Karpas-422 (cell line): ENCODE data around the gene RANGRF. TPM values are rescaled to one million over a fixed set of nuclear protein-coding genes. Genes with fewer than 3 reads are reported as not detected.
"Not testable (repeated sequence)": the region's sequence is repeated elsewhere in the genome, so short reads cannot be mapped to it uniquely, and the experiment has no call there.

Experiments
- DNase-seq: peaks from one replicate; pipeline ENCODE4 v3.0.0-alpha.2; 2015
- H2AFZ ChIP-seq: fragments of 200-600 bp; sonication (generic); 2 replicates; pipeline ENCODE4 v1.6.1; 2014; ENCODE audit warnings: antibody characterized with exemption, low read length, mixed read lengths
- H3K27ac ChIP-seq: fragments of 200-600 bp; sonication (generic); 2 replicates; pipeline ENCODE4 v1.5.1; 2014; ENCODE audit warnings: mild to moderate bottlenecking, low read length, moderate library complexity
- H3K27me3 ChIP-seq: fragments of 200-600 bp; sonication (generic); 2 replicates; pipeline ENCODE4 v1.6.1; 2014; ENCODE audit warnings: low read length, mixed read lengths
- H3K36me3 ChIP-seq: fragments of 200-600 bp; sonication (generic); 2 replicates; pipeline ENCODE4 v1.6.1; 2014; ENCODE audit warnings: low read length, mixed read lengths; ENCODE audit not compliant: insufficient read depth
- H3K4me1 ChIP-seq: fragments of 200-600 bp; sonication (generic); 2 replicates; pipeline ENCODE4 v1.6.1; 2014; ENCODE audit warnings: mild to moderate bottlenecking, low read length, mixed read lengths
- H3K4me2 ChIP-seq: fragments of 200-600 bp; sonication (generic); 2 replicates; pipeline ENCODE4 v1.6.1; 2014; ENCODE audit warnings: low read length, low read depth, mild to moderate bottlenecking; ENCODE audit not compliant: poor library complexity, severe bottlenecking
- H3K4me3 ChIP-seq: fragments of 200-600 bp; sonication (generic); 2 replicates; pipeline ENCODE4 v1.5.1; 2014; ENCODE audit warnings: mild to moderate bottlenecking, antibody characterized with exemption, low read length, mixed read lengths
- H3K79me2 ChIP-seq: fragments of 200-600 bp; sonication (generic); 2 replicates; pipeline ENCODE4 v1.6.1; 2014; ENCODE audit warnings: mild to moderate bottlenecking, low read length, mixed read lengths
- H3K9ac ChIP-seq: fragments of 200-600 bp; sonication (generic); 2 replicates; pipeline ENCODE4 v1.6.0; 2014; ENCODE audit warnings: low read length
- H3K9me2 ChIP-seq: fragments of 200-600 bp; sonication (generic), shearing (Covaris generic); replicated peaks from 2 replicates; pipeline ENCODE4 v1.6.0; 2014; ENCODE audit warnings: mild to moderate bottlenecking, low read length, moderate library complexity; ENCODE audit not compliant: insufficient read depth
- H3K9me3 ChIP-seq: fragments of 300-700, 200-600 bp; sonication (generic); 2 replicates; pipeline ENCODE4 v1.6.1; 2014; ENCODE audit warnings: low read length, mixed read lengths
- H4K20me1 ChIP-seq: fragments of 200-600 bp; sonication (generic); 2 replicates; pipeline ENCODE4 v1.6.1; 2014; ENCODE audit warnings: mild to moderate bottlenecking, antibody characterized with exemption, low read length, low read depth; ENCODE audit not compliant: insufficient read depth
- total RNA-seq: library from RNA; depleted of rRNA; stranded (reverse); fragments of >200 nt; shearing (Covaris generic); gene quantifications from 2 replicates; pipeline ENCODE4 v1.2.3, GENCODE V29; 2014; ENCODE audit warnings: low replicate concordance; rRNA removed

The RANGRF gene, protein sequence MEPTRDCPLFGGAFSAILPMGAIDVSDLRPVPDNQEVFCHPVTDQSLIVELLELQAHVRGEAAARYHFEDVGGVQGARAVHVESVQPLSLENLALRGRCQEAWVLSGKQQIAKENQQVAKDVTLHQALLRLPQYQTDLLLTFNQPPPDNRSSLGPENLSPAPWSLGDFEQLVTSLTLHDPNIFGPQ
- 25.5 and 41.3 TPM in 2 replicates for total RNA-seq

DNA sequence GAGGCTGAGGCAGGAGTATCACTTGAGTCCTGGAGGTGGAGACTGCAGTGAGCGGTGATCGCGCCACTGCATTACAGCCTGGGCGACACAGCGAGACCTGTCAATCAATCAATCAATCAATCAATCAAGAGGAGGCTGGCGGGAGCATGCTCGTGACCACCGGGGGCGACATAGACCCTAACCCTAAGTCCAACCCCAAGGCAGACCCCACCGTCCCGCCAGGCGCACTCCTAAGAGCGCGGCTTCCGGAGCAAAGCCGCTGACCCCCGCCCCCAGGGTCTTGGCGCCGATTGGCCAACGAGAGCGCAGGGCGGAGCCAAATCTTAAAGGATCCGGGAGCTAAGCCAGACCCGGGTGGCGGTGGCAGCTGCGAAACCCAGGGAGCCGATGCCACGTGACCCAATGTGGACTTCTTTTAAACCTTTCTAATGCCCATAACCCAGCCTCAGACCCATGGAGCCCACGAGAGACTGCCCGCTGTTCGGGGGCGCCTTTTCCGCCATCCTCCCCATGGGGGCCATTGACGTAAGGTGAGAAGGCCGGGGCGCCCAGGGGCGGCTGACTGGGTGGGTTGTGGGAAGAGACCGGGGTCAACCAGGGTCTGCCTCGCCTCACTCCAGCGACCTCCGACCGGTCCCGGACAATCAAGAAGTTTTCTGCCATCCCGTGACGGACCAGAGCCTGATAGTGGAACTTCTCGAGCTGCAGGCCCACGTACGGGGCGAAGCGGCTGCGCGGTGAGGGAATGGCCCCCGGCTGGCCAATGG lies at the start of gene RANGRF:
RANGRF (plus strand) TSS at position 335 of the 767 bp plus-strand sequence; CDS start at position 454, 119 bp downstream.
- Histone ChIP-seq H4K20me1 (no peaks in the 10 kb centered on the region), H2AFZ (peak within 1 kb of the TSS; percentile 78), H3K4me1 (peaks cover 46% of the 10 kb centered on the region), H3K79me2 (peaks cover 19% of the 10 kb centered on the region), H3K9ac (peak within 1 kb of the TSS; percentile 90), H3K27me3 (no peaks in the 10 kb centered on the region), H3K36me3 (no peaks in the 10 kb centered on the region), H3K4me2 (peak within 1 kb of the TSS; percentile 92), H3K27ac (peak within 1 kb of the TSS; percentile 74), H3K9me3 (no peaks in the 10 kb centered on the region), H3K4me3 (peak within 1 kb of the TSS; percentile 88), H3K9me2 (no peaks in the 10 kb centered on the region)
- DNase-seq = peak; percentile 95

DNA sequence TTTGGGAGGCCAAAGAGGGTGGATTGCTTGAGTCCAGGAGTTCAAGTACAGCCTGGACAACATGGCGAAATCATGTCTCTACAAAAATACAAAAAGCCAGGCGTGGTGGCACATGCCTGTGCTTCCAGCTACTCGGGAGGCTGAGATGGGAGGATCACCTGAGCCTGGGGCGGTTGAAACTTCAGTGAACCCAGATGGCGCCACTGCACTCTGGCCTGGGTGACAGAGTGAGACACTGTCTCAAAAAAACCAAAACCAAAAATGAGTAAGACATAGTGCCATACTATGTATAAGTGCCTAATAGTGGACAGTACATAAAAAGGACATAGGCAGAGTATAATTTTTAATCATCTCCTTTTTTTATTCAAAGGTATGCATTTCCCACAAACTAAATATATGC lies 44.6 kb upstream of the RANGRF start:
- Histone ChIP-seq H4K20me1 (no peaks in the 10 kb centered on the region), H3K4me2 (no peak overlapping the region), H3K79me2 (peaks cover 34% of the 10 kb centered on the region), H3K27me3 (no peaks in the 10 kb centered on the region), H3K9me2 (no peaks in the 10 kb centered on the region), H3K9ac (no peak overlapping the region), H3K4me1 (peaks cover 10% of the 10 kb centered on the region), H3K36me3 (peaks cover 8% of the 10 kb centered on the region), H3K27ac (no peak overlapping the region), H3K9me3 (no peaks in the 10 kb centered on the region), H3K4me3 (no peak overlapping the region), H2AFZ (no peak overlapping the region)
- no peak for DNase-seq

DNA sequence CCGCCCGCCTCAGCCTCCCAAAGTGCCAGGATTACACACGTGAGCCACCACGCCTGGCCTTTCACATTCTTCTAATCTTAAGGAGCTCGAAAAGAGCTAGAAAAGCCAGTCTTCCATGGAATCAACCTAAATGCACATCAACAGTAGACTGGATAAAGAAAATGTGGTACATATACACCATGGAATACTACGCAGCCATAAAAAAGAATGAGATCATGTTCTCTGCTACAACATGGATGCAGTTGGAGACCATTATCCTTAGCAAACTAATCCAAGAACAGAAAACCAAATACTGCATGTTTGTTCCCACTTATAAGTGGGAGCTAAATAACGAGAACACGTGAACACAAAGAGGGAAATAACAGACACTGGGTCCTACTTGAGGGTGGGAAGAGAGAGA lies 43.7 kb upstream of the RANGRF start:
- Histone ChIP-seq H3K36me3 (peaks cover 8% of the 10 kb centered on the region), H3K27ac (no peak overlapping the region), H3K9ac (no peak overlapping the region), H3K4me2 (no peak overlapping the region), H3K9me3 (no peaks in the 10 kb centered on the region), H3K27me3 (no peaks in the 10 kb centered on the region), H3K4me1 (peaks cover 10% of the 10 kb centered on the region), H3K9me2 (no peaks in the 10 kb centered on the region), H3K79me2 (peaks cover 40% of the 10 kb centered on the region), H3K4me3 (no peak overlapping the region), H4K20me1 (no peaks in the 10 kb centered on the region), H2AFZ (no peak overlapping the region)
- DNase-seq = no peak

DNA sequence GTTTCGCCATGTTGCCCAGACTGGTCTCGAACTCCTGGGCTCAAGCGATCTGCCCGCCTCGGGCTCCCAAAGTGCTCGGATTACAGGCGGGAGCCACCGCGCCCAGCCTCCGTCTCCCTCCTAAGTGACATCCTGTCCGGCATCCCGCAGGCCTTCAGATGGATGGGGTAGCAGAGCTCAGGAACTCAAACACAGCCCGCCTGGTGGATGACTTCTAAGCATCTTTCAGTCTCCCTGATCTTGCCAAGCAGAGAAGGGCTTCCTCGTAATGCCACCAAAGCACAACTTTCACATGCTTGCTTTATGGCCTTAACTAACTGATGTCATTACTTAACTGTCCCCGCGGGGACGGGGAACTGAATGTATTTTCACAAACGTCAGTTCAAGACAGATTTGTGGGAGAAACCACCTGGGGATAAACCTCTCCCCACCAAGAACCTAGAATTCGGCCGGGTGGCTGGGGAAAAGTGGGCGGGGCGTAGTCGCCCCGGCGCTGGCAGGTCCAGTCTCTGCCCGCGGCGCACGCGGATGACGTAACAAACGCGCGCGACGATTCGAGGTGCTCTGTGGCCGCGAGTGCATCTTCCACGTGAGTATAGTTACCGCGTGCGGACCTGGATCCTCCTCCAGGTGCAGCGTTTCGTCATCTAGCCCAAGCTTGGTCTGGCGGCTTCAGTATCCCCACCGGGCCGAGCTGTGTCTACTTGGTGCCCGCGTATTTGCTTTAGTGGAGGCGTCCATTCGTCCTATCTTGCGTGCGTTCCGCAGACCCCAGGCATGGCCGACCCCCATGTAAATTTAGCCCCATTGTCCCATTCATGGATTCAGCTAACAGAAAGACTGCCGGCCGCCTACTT lies 39.5 kb upstream of the RANGRF start, which contains the start of gene PFAS:
PFAS (plus strand) TSS at position 539 of the 857 bp plus-strand sequence. CDS start 4,649 bp downstream, outside the sequence.
- H3K79me2 ChIP-seq = peaks cover 62% of the 10 kb centered on the region
- H3K9me2 ChIP-seq = no peaks in the 10 kb centered on the region
- H4K20me1 ChIP-seq = no peaks in the 10 kb centered on the region
- H2AFZ ChIP-seq = no peak within 1 kb of the TSS
- peak; percentile 99 for DNase-seq
- H3K36me3 ChIP-seq = peaks cover 17% of the 10 kb centered on the region
- peaks cover 20% of the 10 kb centered on the region for H3K4me1 ChIP-seq
- no peaks in the 10 kb centered on the region for H3K27me3 ChIP-seq
- H3K9ac ChIP-seq = peak within 1 kb of the TSS; percentile 77
- H3K4me2 ChIP-seq = peak within 1 kb of the TSS; percentile 75
- H3K9me3 ChIP-seq = no peaks in the 10 kb centered on the region
- peak within 1 kb of the TSS; percentile 73 for H3K4me3 ChIP-seq
- peak within 1 kb of the TSS; percentile 94 for H3K27ac ChIP-seq

DNA sequence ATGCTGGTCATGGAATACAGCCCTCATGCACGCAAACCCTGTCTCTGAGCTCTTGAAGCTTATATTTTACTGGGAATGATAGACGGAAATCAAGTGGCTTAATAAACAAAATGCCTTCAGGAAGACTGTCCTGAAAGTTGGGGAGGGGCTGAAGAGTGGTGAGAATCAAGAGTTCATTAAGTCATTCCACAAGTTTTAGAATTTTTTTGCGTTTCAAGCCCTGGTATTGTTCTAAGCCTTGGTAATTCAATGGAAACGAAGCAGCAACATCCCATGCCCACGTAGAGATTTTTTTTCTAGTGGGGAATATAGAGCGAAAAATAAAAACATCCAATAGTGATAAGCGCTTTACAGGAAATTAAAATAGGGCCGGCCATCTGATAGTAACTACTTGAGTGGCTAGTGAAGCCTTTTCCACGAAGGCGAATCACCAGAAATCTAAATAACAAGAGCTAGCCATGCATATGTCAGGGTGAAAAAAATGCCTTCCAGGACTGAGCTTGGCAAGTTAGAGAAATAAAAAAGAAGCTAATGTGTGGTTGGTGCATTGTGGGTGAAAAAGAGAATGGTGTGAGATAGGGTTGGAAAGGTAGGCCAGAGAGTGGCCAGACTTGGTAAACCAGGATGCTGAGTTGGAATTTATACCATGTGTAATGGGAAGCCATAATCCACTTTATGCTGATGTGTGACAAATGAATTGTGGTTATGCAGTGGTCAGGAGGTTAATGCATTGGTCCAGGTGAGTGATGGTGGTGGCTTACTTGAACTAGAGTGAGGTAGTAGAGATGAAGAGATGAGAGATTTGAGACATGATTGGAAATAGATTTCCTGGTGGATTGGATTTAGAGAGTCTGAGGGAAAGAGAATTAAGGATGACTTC lies 38.6 kb upstream of the RANGRF start:
- Histone ChIP-seq H3K9ac (peak overlapping the region; percentile 77), H3K9me3 (no peaks in the 10 kb centered on the region), H3K27me3 (no peaks in the 10 kb centered on the region), H3K4me3 (peak overlapping the region; percentile 73), H2AFZ (no peak overlapping the region), H3K36me3 (peaks cover 18% of the 10 kb centered on the region), H3K27ac (peak overlapping the region; percentile 67), H3K4me1 (peaks cover 20% of the 10 kb centered on the region), H3K4me2 (peak overlapping the region; percentile 75), H4K20me1 (no peaks in the 10 kb centered on the region), H3K9me2 (no peaks in the 10 kb centered on the region), H3K79me2 (peaks cover 55% of the 10 kb centered on the region)
- peak; percentile 53 for DNase-seq

DNA sequence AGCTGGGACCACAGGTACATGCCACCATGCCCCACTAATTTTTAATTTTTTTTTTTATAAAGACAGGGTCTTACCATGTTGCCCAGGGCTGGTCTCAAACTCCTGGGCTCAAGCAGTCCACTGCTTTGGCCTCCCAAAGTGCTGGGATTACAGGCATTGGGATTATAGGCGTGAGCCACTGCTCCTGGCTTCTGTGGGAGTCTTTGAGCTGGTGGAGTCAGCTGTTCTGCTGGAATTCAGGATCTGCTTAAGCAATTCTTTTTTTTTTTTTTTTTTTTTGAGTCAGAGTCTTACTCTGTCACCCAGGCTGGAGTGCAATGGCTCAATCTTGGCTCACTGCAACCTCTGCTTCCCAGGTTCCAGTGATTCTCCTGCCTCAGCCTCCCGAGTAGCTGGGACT lies 37.1 kb upstream of the RANGRF start:
- H2AFZ ChIP-seq, H3K9me2 ChIP-seq, H3K9ac ChIP-seq, H3K27ac ChIP-seq, H3K4me2 ChIP-seq, DNase-seq, H3K27me3 ChIP-seq, H3K4me3 ChIP-seq, H4K20me1 ChIP-seq, H3K9me3 ChIP-seq: not testable (repeated sequence)
- H3K79me2 ChIP-seq = peaks cover 40% of the 10 kb centered on the region
- peaks cover 17% of the 10 kb centered on the region for H3K4me1 ChIP-seq
- H3K36me3 ChIP-seq = peaks cover 26% of the 10 kb centered on the region

DNA sequence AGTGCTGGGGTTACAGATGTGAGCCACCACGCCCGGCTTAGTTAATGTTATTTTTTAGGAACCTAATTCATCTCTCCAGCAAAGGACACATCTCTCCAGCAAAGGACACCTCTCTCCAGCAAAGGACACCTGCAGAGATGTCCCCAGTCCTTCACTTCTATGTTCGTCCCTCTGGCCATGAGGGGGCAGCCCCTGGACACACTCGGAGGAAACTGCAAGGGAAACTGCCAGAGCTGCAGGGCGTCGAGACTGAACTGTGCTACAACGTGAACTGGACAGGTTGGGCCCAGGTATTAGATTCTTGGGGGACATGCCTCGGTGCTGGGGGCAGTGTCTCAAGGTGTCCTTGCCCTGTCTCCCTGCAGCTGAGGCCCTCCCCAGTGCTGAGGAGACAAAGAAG lies 34.7 kb upstream of the RANGRF start:
- Histone ChIP-seq H3K36me3 (peaks cover 41% of the 10 kb centered on the region), H3K27ac (no peak overlapping the region), H3K9me3 (no peaks in the 10 kb centered on the region), H3K9me2 (no peaks in the 10 kb centered on the region), H3K79me2 (peaks cover 40% of the 10 kb centered on the region), H3K4me2 (no peak overlapping the region), H3K27me3 (no peaks in the 10 kb centered on the region), H3K4me3 (no peak overlapping the region), H2AFZ (no peak overlapping the region), H3K9ac (no peak overlapping the region), H4K20me1 (no peaks in the 10 kb centered on the region), H3K4me1 (peaks cover 11% of the 10 kb centered on the region)
- DNase-seq = no peak
